Gastrocnemius medialis (tissue), 4 donors: ENCODE results near the gene SLC5A10. TPM values are rescaled to one million over a fixed set of nuclear protein-coding genes. Genes with fewer than 3 reads are reported as not detected.
"Not testable (repeated sequence)": the region's sequence is repeated elsewhere in the genome, so short reads cannot be mapped to it uniquely, and the experiment has no call there.

Experiments used
- ATAC-seq, 2 donors: fragments of 150-250 bp; one replicate each; pipeline ENCODE4 v1.9.1; 2016
- DNase-seq, 2 donors: peaks; one replicate each; pipeline ENCODE4 v3.0.0-alpha.2; 2019
- H3K27ac ChIP-seq, 4 donors: fragments of 200-600 bp; sonication (generic); 1 replicate in 1 of 4; 2 replicates in 3 of 4; pipeline ENCODE4 v1.5.1; 2016 to 2018; ENCODE audit warnings: mild to moderate bottlenecking in 2 of 4, moderate library complexity in 1 of 4
- H3K27me3 ChIP-seq, 3 donors: fragments of 200-600 bp; sonication (generic) in 2 of 3; 1 replicate in 1 of 3; 2 replicates in 2 of 3; pipeline versions ENCODE4 v1.5.1 to v1.6.0; 2016 to 2019; ENCODE audit warnings: mild to moderate bottlenecking in 1 of 3, moderate library complexity in 1 of 3
- H3K36me3 ChIP-seq, 2 donors: fragments of 200-600 bp; sonication (generic) in 1 of 2; one replicate each; pipeline ENCODE4 v1.5.1; 2017 to 2018
- H3K4me1 ChIP-seq, 2 donors: fragments of 200-600 bp; sonication (generic) in 1 of 2; one replicate each; pipeline ENCODE4 v1.5.1; 2016 to 2017; ENCODE audit warnings: mild to moderate bottlenecking in 2 of 2
- H3K4me3 ChIP-seq, 4 donors: fragments of 200-600 bp; sonication (generic) in 3 of 4; 1 replicate in 1 of 4; 2 replicates in 3 of 4; pipeline ENCODE4 v1.5.1; 2016 to 2019; ENCODE audit warnings: mild to moderate bottlenecking in 2 of 4
- H3K9me3 ChIP-seq, 3 donors: fragments of 200-600 bp; sonication (generic) in 2 of 3; 1 replicate in 1 of 3; 2 replicates in 2 of 3; pipeline ENCODE4 v1.5.1; 2016 to 2019
- POLR2A ChIP-seq, 2 donors: fragments of 450-650 bp; IDR thresholded peaks; one replicate each; pipeline ENCODE4 v1.6.1; 2017; ENCODE audit warnings: antibody characterized with exemption in 2 of 2, mild to moderate bottlenecking in 2 of 2, moderate library complexity in 2 of 2
- in situ Hi-C, 4 donors: fragments of 200-750 bp; cut with MboI; loops; one replicate each; pipeline versions ENCODE4 v1.15.0 to v1.8.0; 2017; ENCODE audit warnings: low sequenced_read_pairs in 4 of 4
- intact Hi-C: fragments of 100-400 bp; cut with DNase I; formaldehyde crosslinking; loops from one replicate; pipeline ENCODE4 v1.15.1; 2023; ENCODE audit warnings: low total_unique reads
- total RNA-seq, 4 donors: library from RNA; depleted of rRNA; stranded (reverse); fragments of >200 nt; gene quantifications; one replicate each; pipeline versions ENCODE4 v1.1.0 to v1.2.3, GENCODE V29; 2016

The SLC5A10 gene
- total RNA-seq, 4 donors from 2014 or later = not detected

DNA sequence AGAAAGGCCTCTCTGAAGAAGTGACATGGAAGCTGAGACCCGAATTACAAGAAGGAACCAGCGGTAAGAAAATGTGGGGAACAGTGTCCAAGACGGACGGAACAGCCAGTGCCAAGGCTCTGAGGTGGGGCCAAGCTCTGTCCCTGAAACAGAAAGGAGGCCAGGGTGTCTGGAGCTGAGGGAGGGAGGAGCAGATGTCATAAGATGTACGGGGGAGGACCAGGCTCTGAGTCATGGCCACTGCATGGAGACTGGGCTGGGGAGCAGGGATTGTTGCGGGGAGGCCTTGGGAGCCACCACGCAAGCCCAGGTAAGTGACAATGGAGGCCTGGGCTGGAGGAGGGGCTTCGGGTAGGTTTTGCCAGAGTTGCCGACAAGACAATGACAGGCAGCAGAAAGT is 92.7 kb downstream of the SLC5A10 start:
- H3K9me3 ChIP-seq, intact Hi-C loops, H3K4me1 ChIP-seq, H3K27ac ChIP-seq, H3K36me3 ChIP-seq, DNase-seq, H3K27me3 ChIP-seq, ATAC-seq, H3K4me3 ChIP-seq, in situ Hi-C loops: not testable (repeated sequence)

DNA sequence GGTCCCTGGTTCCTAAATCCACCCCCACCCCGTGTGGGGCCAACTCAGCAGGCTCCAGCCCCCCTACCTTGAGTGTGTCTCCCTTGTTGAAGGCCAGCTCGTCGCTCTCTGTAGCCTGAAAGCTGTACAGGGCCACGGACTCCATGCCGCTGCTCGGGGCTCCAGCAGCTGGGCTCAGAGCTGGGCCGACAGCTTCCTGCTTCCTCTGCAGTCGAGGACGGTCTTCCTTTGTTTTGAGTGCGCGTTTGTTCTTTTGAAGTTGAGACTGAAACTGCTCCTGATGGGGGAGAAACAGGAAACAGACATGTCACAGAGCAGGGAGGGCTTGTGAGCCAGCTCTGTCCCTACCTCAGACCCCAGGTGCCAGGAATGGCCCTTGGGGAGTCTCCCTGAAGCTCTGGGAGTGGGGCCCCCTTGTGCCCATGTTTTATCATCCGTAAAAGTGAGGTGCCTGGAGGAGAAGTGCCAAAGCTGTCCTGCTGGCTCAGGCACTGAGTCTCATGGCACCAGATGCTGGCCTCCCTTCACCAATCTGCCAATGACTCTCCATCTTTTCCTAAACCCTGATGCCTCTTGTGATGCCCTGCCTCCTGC is 94.9 kb downstream of the SLC5A10 start, which contains the start of gene GRAP:
TSS of gene GRAP (minus strand) at position 176 of the 594 bp plus-strand sequence. CDS start at position 145, 31 bp downstream.
- H3K4me3 ChIP-seq, in situ Hi-C loops, DNase-seq, H3K4me1 ChIP-seq, intact Hi-C loops, H3K36me3 ChIP-seq, H3K9me3 ChIP-seq, H3K27ac ChIP-seq, ATAC-seq, H3K27me3 ChIP-seq: not testable (repeated sequence)

GRCh38 chr17:19047510-19047909 is 95.5 kb downstream of the SLC5A10 start:
- in situ Hi-C loops, ATAC-seq: not testable (repeated sequence)

GRCh38 chr17:19048826-19049225 is 96.9 kb downstream of the SLC5A10 start:
- H3K36me3 ChIP-seq, intact Hi-C loops, H3K9me3 ChIP-seq, H3K27ac ChIP-seq, DNase-seq, H3K4me1 ChIP-seq, H3K4me3 ChIP-seq, H3K27me3 ChIP-seq, in situ Hi-C loops, ATAC-seq: not testable (repeated sequence)

More at GRCh38 chr17:19047510-19047909, 95.5 kb downstream of the SLC5A10 start:
- H3K27me3 ChIP-seq, DNase-seq, intact Hi-C loops, H3K36me3 ChIP-seq, H3K4me1 ChIP-seq, H3K4me3 ChIP-seq, H3K9me3 ChIP-seq, H3K27ac ChIP-seq: not testable (repeated sequence)

DNA sequence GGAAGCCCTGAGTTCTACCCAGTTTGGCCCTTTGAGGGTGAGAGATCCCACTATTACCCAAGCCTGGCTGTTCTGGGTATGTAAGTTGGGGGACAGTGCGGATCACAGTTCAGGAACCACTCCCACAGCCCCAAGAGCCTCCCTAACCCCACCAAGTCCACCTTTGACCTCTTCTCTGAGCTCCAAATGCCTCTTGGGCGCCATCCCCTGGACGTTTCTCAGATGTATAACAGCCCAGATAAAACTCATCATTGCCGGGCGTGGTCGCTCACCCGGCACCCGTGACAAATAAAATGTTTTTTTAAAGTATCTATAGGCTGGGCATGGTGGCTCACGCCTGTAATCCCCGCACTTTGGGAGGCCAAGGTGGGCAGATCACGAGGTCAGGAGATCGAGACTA is 103.5 kb downstream of the SLC5A10 start:
- H3K27me3 ChIP-seq, intact Hi-C loops, in situ Hi-C loops, H3K36me3 ChIP-seq, H3K4me1 ChIP-seq, DNase-seq, H3K27ac ChIP-seq, H3K4me3 ChIP-seq, H3K9me3 ChIP-seq: not testable (repeated sequence)
- peak in 1 of 2 donors; percentile 60 for ATAC-seq

- H3K4me3 ChIP-seq = peak overlapping the region in 2 of 4 donors; percentile 23 to 34
- H3K27ac ChIP-seq = peak overlapping the region in 2 of 4 donors; percentile 67 to 68
- peak; percentile 27 to 73 for ATAC-seq
- in situ Hi-C loops, H3K36me3 ChIP-seq, H3K4me1 ChIP-seq, intact Hi-C loops, H3K27me3 ChIP-seq, H3K9me3 ChIP-seq: not testable (repeated sequence)
- peak; percentile 20 to 79 for DNase-seq
These were observed 110.2 kb downstream of the SLC5A10 start for GRCh38 chr17:19062009-19062717.

DNA sequence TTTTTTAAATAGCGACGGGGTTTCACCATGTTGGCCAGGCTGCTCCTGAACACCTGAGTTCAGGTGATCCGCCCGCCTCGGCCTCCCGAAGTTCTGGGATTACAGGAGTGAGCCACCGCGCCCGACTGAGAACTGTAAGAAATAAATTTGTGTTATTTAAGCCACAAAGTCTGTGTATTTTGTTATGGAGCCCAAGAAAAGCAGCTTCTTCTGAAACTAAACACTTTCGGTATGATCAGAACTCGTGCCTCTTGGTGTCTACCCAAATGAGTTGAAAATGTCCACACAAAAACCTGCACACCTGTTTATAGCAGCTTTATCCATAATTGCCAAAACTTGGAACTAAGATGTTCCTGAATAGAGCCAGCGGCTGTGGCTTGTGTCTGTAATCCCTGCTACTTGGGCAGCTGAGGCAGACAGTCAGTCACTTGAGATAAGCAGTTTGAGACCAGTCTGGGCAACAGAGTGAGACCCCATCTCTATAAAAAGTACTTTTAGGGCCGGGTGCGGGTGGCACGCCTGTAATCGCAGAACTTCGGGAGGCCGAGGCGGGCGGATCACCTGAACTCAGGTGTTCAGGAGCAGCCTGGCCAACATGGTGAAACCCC is 110.9 kb downstream of the SLC5A10 start:
- H3K9me3 ChIP-seq, H3K27me3 ChIP-seq, H3K36me3 ChIP-seq, H3K4me1 ChIP-seq, in situ Hi-C loops, H3K4me3 ChIP-seq, intact Hi-C loops, H3K27ac ChIP-seq, DNase-seq: not testable (repeated sequence)
- ATAC-seq = peak; percentile 85 to 91

DNA sequence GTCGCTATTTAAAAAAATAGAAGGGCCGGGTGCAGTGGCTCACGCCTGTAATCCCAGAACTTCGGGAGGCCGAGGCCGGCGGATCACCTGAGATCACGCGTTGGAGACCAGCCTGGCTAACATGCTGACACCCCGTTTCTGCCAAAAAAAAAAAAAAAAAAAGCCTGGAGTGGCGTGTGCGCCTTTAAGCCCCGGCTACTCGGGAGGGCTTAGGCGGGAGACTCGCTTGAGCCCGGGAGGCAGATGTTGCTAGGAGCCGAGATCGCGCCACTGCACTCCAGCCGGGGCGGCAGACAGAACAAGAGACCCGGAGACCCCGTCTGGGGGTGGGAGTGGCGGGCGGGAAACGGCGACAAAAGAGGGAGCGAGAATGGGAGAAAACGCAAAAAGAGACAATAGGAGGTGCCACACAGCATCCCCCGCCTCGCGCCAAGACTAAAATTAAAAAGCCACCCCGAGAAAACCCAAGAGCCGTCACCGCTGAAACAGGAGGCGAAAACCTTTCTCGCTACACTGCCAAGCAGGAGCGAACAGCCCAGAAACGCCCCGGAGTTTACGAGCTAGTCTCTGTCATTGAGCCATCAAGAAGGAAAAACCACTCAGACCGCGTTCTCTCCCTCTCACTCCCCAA is 111.5 kb downstream of the SLC5A10 start:
- peak in 1 of 2 donors; percentile 68 for TF ChIP-seq POLR2A (IDR thresholded peaks at IDR 0.05)
- H3K27me3 ChIP-seq, H3K4me1 ChIP-seq, in situ Hi-C loops, intact Hi-C loops, H3K4me3 ChIP-seq, H3K36me3 ChIP-seq, H3K9me3 ChIP-seq: not testable (repeated sequence)
- H3K27ac ChIP-seq = peak overlapping the region in 2 of 4 donors; percentile 50 to 78
- ATAC-seq = peak; percentile 18 to 32
- DNase-seq = peak; percentile 76 to 85

DNA sequence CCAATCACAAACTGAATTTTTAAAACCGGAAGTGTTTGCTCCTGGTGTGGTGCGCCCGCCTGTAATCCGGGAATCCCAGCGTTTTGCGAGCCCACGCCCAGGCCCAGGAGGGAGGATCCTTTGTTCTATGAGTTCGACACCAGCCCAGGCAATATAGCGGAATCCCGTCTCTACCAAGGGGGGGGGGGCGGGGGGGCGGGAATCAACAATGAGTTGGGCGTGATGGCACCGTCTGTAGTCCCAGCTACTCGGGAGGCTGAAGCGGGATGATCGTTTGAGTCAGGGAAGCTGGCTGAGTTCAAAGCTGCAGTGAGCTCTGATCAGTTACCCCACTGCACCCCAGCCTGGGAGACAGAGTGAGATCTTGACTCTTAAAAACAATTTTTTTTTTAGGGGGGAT is 112.4 kb downstream of the SLC5A10 start:
- peak overlapping the region in 2 of 4 donors; percentile 66 for H3K27ac ChIP-seq
- in situ Hi-C loops, DNase-seq: not testable (repeated sequence)

DNA sequence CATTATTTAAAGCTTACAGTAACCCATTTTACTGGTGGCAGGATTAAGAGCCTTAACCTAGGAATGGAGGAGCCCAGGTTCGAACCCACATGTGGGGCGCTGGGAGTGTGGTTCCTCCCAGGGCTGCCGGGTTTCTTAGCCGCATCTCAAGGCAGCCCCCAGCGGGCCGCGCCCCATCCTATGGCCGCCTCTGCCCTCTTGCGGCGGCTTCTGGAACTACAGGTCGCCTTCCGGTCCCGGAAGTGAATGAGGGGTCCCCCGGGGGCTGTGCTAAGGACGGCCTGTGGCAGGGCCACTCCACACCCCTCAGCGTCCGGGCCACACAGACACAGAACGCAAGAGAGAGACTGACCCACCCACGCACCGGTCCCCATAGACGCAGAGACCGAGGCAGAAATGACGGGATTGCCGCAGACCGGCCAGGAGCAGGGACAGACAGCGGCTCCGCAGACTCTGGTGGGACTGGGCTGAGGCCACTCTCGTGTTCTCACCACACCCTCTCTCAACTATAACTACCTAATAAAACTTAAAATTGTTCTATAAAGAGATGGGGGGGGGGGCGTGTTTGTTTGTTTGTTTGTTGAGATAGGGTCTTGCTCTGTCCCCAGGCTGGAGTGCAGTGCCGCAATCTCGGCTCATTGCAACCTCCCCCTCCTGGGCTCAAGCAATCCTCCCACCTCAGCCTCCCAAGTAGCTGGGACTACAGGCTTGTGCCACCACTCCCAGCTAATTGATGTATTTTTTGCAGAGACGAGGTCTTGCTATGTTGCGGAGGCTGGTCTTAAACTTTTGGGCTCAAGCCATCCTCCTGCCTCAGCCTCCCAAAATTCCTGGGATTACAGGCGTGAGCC is 118.6 kb downstream of the SLC5A10 start:
- H3K9me3 ChIP-seq, in situ Hi-C loops, DNase-seq, H3K27me3 ChIP-seq, H3K27ac ChIP-seq, H3K36me3 ChIP-seq, H3K4me3 ChIP-seq, intact Hi-C loops, H3K4me1 ChIP-seq: not testable (repeated sequence)
- ATAC-seq = peak; percentile 97 to 98

More for the DNA sequence above, 112.4 kb downstream of the SLC5A10 start:
- H3K4me3 ChIP-seq = peak overlapping the region in 2 of 4 donors; percentile 36 to 49
- H3K9me3 ChIP-seq, H3K36me3 ChIP-seq, intact Hi-C loops, H3K27me3 ChIP-seq, ATAC-seq, H3K4me1 ChIP-seq: not testable (repeated sequence)
